ENCODE results near the gene RASGEF1C.

DNA sequence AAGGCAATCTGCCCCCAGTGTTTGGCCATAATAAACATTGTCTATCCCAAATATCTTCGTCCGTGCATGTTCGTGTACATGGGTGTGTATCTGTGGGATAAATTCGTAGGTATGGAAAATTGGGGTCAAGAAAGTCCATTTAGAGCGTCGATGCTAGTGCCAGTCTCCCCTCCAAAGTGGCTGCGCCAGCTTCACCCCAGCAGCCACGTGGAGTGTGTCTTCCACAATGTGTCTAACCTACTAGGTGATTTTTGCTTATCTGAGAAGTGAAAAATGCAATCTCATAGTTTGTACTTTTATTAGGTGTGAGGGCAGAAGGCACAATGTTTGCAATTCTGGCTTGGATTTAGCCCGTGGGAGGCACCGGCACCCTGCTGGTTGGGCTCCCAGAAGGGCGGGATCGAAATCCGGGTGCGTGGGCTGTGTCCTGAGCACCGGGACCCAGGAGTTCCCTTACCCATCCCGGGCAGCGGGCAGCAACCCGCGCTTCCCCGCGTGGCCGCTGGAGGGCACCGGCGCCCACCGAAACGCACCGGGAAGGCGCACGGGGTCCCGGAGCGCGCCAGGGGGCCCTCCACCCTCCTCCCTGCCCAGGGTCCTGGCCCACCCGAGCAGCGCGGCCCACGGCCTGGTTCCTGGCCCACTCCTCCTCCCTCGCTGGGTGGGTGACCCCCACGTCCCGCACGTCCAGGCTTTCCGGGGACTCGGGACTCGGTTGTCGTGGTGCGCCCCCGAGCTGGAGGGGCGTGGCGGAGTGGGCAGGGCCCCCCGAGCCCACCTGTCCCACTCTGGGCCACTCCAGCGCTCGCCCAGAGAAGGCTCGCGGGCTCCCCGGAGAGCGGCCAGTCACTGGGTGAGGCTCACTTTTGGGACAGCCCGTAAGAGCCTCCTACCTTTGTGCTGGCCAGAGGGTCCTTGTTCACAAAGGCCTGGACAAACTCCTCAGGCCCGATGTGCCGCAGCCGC is 82.0 kb downstream of the RASGEF1C start:
- TF ChIP-seq POLR2AphosphoS5 (IDR thresholded peaks at IDR 0.05; ENCODE audit: borderline replicate concordance, low read depth, low read length) = no peak
- no peak for TF ChIP-seq EZH2 (IDR thresholded peaks at IDR 0.05)
